Measurements from ENCODE around the gene NR5A1. TPM values are rescaled to one million over a fixed set of nuclear protein-coding genes. Genes with fewer than 3 reads are reported as not detected.

Gene NR5A1
- total and polyA plus RNA-seq, 2 experiments from 2014 or later, result 0.21 TPM; not detected in 1

GRCh38 chr9:124549016-124549415, 41.8 kb upstream of the NR5A1 start:
- H3K4me2 ChIP-seq, result no peak overlapping the region
- H3K27me3 ChIP-seq (ENCODE audit: insufficient read depth), result no peaks in the 10 kb centered on the region
- DNase-seq (ENCODE audit: low spot score) (no peak), ATAC-seq (no peak)
- H3K4me3 ChIP-seq, result no peak overlapping the region
- no peak overlapping the region for H3K27ac ChIP-seq (ENCODE audit: low read depth)
- peaks cover 21% of the 10 kb centered on the region for H3K4me1 ChIP-seq (ENCODE audit: insufficient read depth)
- H3K4me1 Mint-ChIP-seq, result peaks cover 30% of the 10 kb centered on the region
- H3K27me3 Mint-ChIP-seq (ENCODE audit: insufficient read depth, low read depth, poor library complexity), result peaks cover 3% of the 10 kb centered on the region
- no peak overlapping the region; the same call in 1 of the 2 replicates for H3K27ac Mint-ChIP-seq
- H2AFZ ChIP-seq, result no peak overlapping the region
- H3K36me3 ChIP-seq (ENCODE audit: insufficient read depth), result no peaks in the 10 kb centered on the region
- TF ChIP-seq REST (IDR thresholded peaks at IDR 0.05; ENCODE audit: unreplicated experiment) (no peak), STAT1 (IDR thresholded peaks at IDR 0.05; ENCODE audit: unreplicated experiment) (no peak), CREB1 (CRISPR knock-in tag; IDR thresholded peaks at IDR 0.05; ENCODE audit: low read depth) (no peak), NANOG (IDR thresholded peaks at IDR 0.05; ENCODE audit: borderline replicate concordance) (no peak), ZNF462 (CRISPR knock-in tag; IDR thresholded peaks at IDR 0.05) (no peak), POLR2AphosphoS5 (IDR thresholded peaks at IDR 0.05; ENCODE audit: low read depth) (no peak), JUNB (IDR thresholded peaks at IDR 0.05; ENCODE audit: unreplicated experiment) (no peak), ZNF114 (CRISPR knock-in tag; IDR thresholded peaks at IDR 0.05) (no peak), ETS1 (IDR thresholded peaks at IDR 0.05) (no peak), EZH2 (IDR thresholded peaks at IDR 0.05; ENCODE audit: low read depth, unreplicated experiment) (no peak), CTCF (conservative IDR thresholded peaks at IDR 0.05; ENCODE audit: low read depth in 2 of 2) (no peak), ZNF331 (CRISPR knock-in tag; IDR thresholded peaks at IDR 0.05; ENCODE audit: low read depth) (no peak), EZH2phosphoT487 (IDR thresholded peaks at IDR 0.05; ENCODE audit: unreplicated experiment) (no peak)
- 0 out of 3 replicates have a peak, but pooled peaks cover 9% of the 10 kb centered on the region for H3K36me3 Mint-ChIP-seq (ENCODE audit: low read depth)
- H3K4me3 Mint-ChIP-seq, result no peak overlapping the region
- H4K20me1 ChIP-seq (replicated peaks; ENCODE audit: insufficient read depth), result 0 out of 2 replicates have a peak, but pooled peaks cover 3% of the 10 kb centered on the region
- 0 out of 2 replicates have a peak, but pooled peaks cover 4% of the 10 kb centered on the region for H3K79me2 ChIP-seq (replicated peaks; ENCODE audit: insufficient read depth)
- H3K9me2 ChIP-seq (ENCODE audit: insufficient read depth), result no peaks in the 10 kb centered on the region
- no peaks in the 10 kb centered on the region for H3F3A ChIP-seq (replicated peaks; ENCODE audit: low read depth)
- no peaks in the 10 kb centered on the region for H3K9me3 Mint-ChIP-seq

Measured in GM23338 (cell line).